CD4-positive, alpha-beta T cell treated with Interleukin-15 for 1 hour (primary cell): Measurements from ENCODE around the gene EEIG1.

ENCODE experiments used
- DNase-seq: peaks from one replicate; pipeline ENCODE4 v3.0.0-alpha.2; 2020

EEIG1 gene

GRCh38 chr9:127937388-127938297, 43.1 kb downstream of the EEIG1 start, which contains the start of gene DPM2:
DPM2 (minus strand) TSS chr9:127937854; CDS start chr9:127937820, 34 bp downstream.
- DNase-seq, result peak; percentile 88

GRCh38 chr9:127937056-127937387, 43.8 kb downstream of the EEIG1 start:
- DNase-seq, result no peak

DNA sequence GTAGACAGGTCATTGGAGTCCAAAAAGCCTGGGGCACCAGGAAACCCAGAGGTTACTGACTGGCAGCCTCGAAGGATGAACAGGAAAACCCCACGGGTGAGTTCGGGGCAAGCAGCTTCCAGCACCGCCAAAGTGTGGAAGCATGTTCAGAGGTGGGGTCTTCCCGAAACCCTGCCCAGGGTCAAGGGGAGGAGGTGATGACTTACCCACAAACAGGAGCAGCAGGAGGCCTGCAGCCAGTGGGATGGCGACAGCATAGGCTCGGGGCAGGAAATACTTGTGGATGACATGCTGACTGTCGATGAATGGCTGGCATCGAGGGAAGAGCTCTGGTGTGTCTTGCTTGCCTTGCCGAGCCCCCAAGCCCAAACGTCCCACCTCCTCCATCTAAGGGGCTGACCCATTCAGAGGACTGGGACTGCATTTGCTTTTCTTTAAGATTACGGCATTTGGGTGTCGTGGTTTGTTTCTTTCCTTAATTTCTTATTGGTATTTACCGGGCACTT, 44.4 kb downstream of the EEIG1 start:
- no peak for DNase-seq

GRCh38 chr9:127935765-127936221, 45.0 kb downstream of the EEIG1 start:
- DNase-seq, result no peak

- no peak for DNase-seq
Observed at GRCh38 chr9:127934986-127935385, 45.8 kb downstream of the EEIG1 start.

DNA sequence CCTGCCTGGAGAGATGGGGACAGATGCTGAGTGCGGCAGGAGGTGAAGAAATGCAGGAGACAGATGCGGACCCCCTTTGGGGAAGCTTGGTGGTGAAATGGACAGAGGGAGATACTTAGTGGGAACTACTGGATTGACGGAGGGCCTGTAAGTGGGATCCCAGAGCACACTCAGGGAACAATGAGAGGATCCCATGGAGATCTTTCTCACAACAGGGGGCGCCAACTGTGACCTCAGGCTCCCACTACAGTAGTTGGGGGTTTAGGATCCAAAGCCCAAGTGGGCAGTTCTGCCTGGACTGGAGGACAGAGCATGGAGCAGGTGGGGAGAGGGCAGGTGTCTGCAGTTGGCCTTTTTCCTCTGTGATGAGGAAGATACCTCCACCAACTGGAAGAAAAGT, 46.5 kb downstream of the EEIG1 start:
- DNase-seq, result no peak

- peak; percentile 41 for DNase-seq
Observed at GRCh38 chr9:127931092-127931881, 49.5 kb downstream of the EEIG1 start.
